Common myeloid progenitor, CD34-positive (primary cell): ENCODE measurements around the gene ZNF598.

Source experiments
- CTCF ChIA-PET: fragments of 350-600 bp; sonication (Branson Sonifier 250); formaldehyde crosslinking; loops from one replicate; lab custom pipeline; 2021; ENCODE audit warnings: antibody characterized with exemption; lab: Charles Lee
- POLR2A ChIA-PET: fragments of 350-600 bp; sonication (Branson Sonifier 250); formaldehyde crosslinking; loops from one replicate; lab custom pipeline; 2021; ENCODE audit warnings: antibody characterized with exemption; lab: Charles Lee
- DNase-seq, 3 donors: peaks; one replicate each; pipeline versions ENCODE4 v3.0.0 to v3.0.0-alpha.2; 2013
- H3K27ac ChIP-seq, 2 experiments: 1 replicate in 1 of 2; 2 replicates in 1 of 2; pipeline ENCODE4 v1.7.0; 2013; ENCODE audit warnings: inconsistent platforms in 2 of 2, low read length in 2 of 2, mild to moderate bottlenecking in 2 of 2, low read depth in 1 of 2, moderate library complexity in 1 of 2; ENCODE audit not compliant: severe bottlenecking in 2 of 2, insufficient read depth in 1 of 2, poor library complexity in 1 of 2
- H3K27me3 ChIP-seq, 5 experiments: replicated peaks in 2 of 5; 1 replicate in 3 of 5; 2 replicates in 2 of 5; pipeline versions ENCODE4 v1.6.1 to v1.7.0; 2013; ENCODE audit warnings: low read length in 4 of 5, mild to moderate bottlenecking in 2 of 5, moderate library complexity in 2 of 5, inconsistent platforms in 1 of 5; ENCODE audit not compliant: insufficient read depth in 5 of 5, control insufficient read depth in 4 of 5
- H3K36me3 ChIP-seq, 4 experiments: 1 replicate in 2 of 4; 2 replicates in 2 of 4; pipeline versions ENCODE4 v1.6.1 to v1.7.0; 2013; ENCODE audit warnings: low read length in 3 of 4, control low read depth in 1 of 4, mild to moderate bottlenecking in 1 of 4; ENCODE audit not compliant: control insufficient read depth in 4 of 4, insufficient read depth in 4 of 4
- H3K4me1 ChIP-seq, 4 experiments: 1 replicate in 3 of 4; 2 replicates in 1 of 4; pipeline versions ENCODE4 v1.6.1 to v1.7.1; 2013; ENCODE audit warnings: low read length in 3 of 4, mild to moderate bottlenecking in 3 of 4, control low read depth in 1 of 4, inconsistent platforms in 1 of 4, moderate library complexity in 1 of 4; ENCODE audit not compliant: control insufficient read depth in 4 of 4, insufficient read depth in 4 of 4; ENCODE audit errors: control extremely low read depth in 1 of 4
- H3K4me3 ChIP-seq, 7 experiments: 1 replicate in 4 of 7; 2 replicates in 3 of 7; pipeline versions ENCODE4 v1.5.1 to v1.7.0; 2013; ENCODE audit warnings: mild to moderate bottlenecking in 7 of 7, low read length in 6 of 7, moderate library complexity in 6 of 7, inconsistent platforms in 2 of 7, low read depth in 2 of 7, control low read depth in 1 of 7; ENCODE audit not compliant: insufficient read depth in 4 of 7, control insufficient read depth in 1 of 7; ENCODE audit errors: extremely low read depth in 1 of 7
- H3K9me3 ChIP-seq, 5 experiments: 1 replicate in 4 of 5; 2 replicates in 1 of 5; pipeline versions ENCODE4 v1.6.1 to v1.7.1; 2013; ENCODE audit warnings: low read length in 4 of 5, mild to moderate bottlenecking in 2 of 5, inconsistent platforms in 1 of 5, low read depth in 1 of 5, moderate library complexity in 1 of 5; ENCODE audit not compliant: control insufficient read depth in 4 of 5, insufficient read depth in 2 of 5; ENCODE audit errors: control extremely low read depth in 1 of 5
- WGBS: methylation state at CpG from one replicate; pipeline ENCODE4 v1.1.5; 2013; ENCODE audit not compliant: insufficient coverage; 5-methylcytosine and 5-hydroxymethylcytosine counted together

Gene ZNF598

GRCh38 chr16:1987198-1987597 is 22.4 kb downstream of the ZNF598 start:
- Histone ChIP-seq H3K4me3 (no peak overlapping the region), H3K9me3 (no peaks in the 10 kb centered on the region), H3K27me3 (peaks cover 0 to 56% (median 33%) of the 10 kb centered on the region in 5 experiments), H3K4me1 (peaks cover 0 to 45% (median 38%) of the 10 kb centered on the region in 4 experiments), H3K36me3 (peaks cover 0 to 22% (median 16%) of the 10 kb centered on the region in 4 experiments), H3K27ac (no peak overlapping the region)
- no peak for DNase-seq
- ChIA-PET CTCF (no interaction called here), POLR2A (no interaction called here)
- 90% methylated on average over 9 of the region's 10 CpGs for WGBS

GRCh38 chr16:1985466-1986150 is 24.0 kb downstream of the ZNF598 start:
- 97% methylated on average over 14 of the region's 14 CpGs for WGBS
- peaks cover 0 to 31% (median 26%) of the 10 kb centered on the region in 4 experiments for H3K4me1 ChIP-seq
- H3K9me3 ChIP-seq, result no peaks in the 10 kb centered on the region
- peak overlapping the region in 1 of 7 experiments; percentile 82 for H3K4me3 ChIP-seq
- no peak overlapping the region for H3K27ac ChIP-seq
- peaks cover 0 to 22% (median 16%) of the 10 kb centered on the region in 4 experiments for H3K36me3 ChIP-seq
- ChIA-PET CTCF (interaction anchor here (0.5 to 1.7 kb wide), 4 partner anchors 13 to 37 kb away, joined by 3 to 10 read pairs (median 4); no protein-coding TSS in a partner anchor), POLR2A (interaction anchor here (0.5 to 0.8 kb wide), 2 partner anchors 19 to 170 kb away, joined by 3 read pairs; partner anchors contain the start of gene TRAF7)
- no peak for DNase-seq
- H3K27me3 ChIP-seq, result peaks cover 0 to 59% (median 35%) of the 10 kb centered on the region in 5 experiments

GRCh38 chr16:1984347-1985225 is 25.0 kb downstream of the ZNF598 start:
- H3K27me3 ChIP-seq, result peaks cover 0 to 59% (median 37%) of the 10 kb centered on the region in 5 experiments
- no peaks in the 10 kb centered on the region for H3K9me3 ChIP-seq
- ChIA-PET POLR2A (interaction anchor here (0.6 to 1.4 kb wide), 2 partner anchors 13 to 20 kb away, joined by 3 to 4 read pairs; partner anchors contain the start of gene RPS2), CTCF (interaction anchor here (0.9 to 1.7 kb wide), 4 partner anchors 14 to 19 kb away, joined by 4 to 10 read pairs (median 4); no protein-coding TSS in a partner anchor)
- peaks cover 0 to 28% (median 22%) of the 10 kb centered on the region in 4 experiments for H3K4me1 ChIP-seq
- peak overlapping the region; percentile 63 to 82 (median 73) for H3K4me3 ChIP-seq
- DNase-seq, result no peak
- H3K36me3 ChIP-seq, result peaks cover 0 to 22% (median 16%) of the 10 kb centered on the region in 4 experiments
- WGBS, result 14% methylated on average over 56 of the region's 58 CpGs
- H3K27ac ChIP-seq, result peak overlapping the region in 1 of 2 experiments; percentile 54

- Histone ChIP-seq H3K27ac (peak within 1 kb of the TSS in 1 of 2 experiments; percentile 54), H3K36me3 (peaks cover 0 to 25% (median 17%) of the 10 kb centered on the region in 4 experiments)
Measured at GRCh38 chr16:1983544-1984346, 25.9 kb downstream of the ZNF598 start, which contains the start of gene GFER. Gene GFER (plus strand): TSS chr16:1984193. CDS start chr16:1984219, 26 bp downstream.

GRCh38 chr16:1982991-1983543 is 26.6 kb downstream of the ZNF598 start:
- 42% methylated on average over 16 of the region's 19 CpGs for WGBS
- H3K9me3 ChIP-seq, result no peaks in the 10 kb centered on the region
- H3K27ac ChIP-seq, result no peak overlapping the region
- peak overlapping the region in 6 of 7 experiments; percentile 63 to 82 (median 72) for H3K4me3 ChIP-seq
- CTCF ChIA-PET, result interaction anchor here (1.1 kb wide), 1 partner anchor 21 kb away, joined by 4 read pairs; no protein-coding TSS in a partner anchor
- no peak for DNase-seq
- H3K27me3 ChIP-seq, result peaks cover 0 to 59% (median 33%) of the 10 kb centered on the region in 5 experiments
- H3K36me3 ChIP-seq, result peaks cover 0 to 32% (median 22%) of the 10 kb centered on the region in 4 experiments
- POLR2A ChIA-PET, result interaction anchor here (0.6 kb wide), 1 partner anchor 18 kb away, joined by 4 read pairs; the partner anchor contains the start of gene RPS2
- H3K4me1 ChIP-seq, result peaks cover 0 to 29% (median 24%) of the 10 kb centered on the region in 4 experiments

More at GRCh38 chr16:1983544-1984346, 25.9 kb downstream of the ZNF598 start, which contains the start of gene GFER:
- Histone ChIP-seq H3K4me3 (peak within 1 kb of the TSS; percentile 63 to 82 (median 73)), H3K9me3 (no peaks in the 10 kb centered on the region), H3K27me3 (peaks cover 0 to 59% (median 37%) of the 10 kb centered on the region in 5 experiments), H3K4me1 (peaks cover 0 to 29% (median 24%) of the 10 kb centered on the region in 4 experiments)
- ChIA-PET CTCF (interaction anchor here (1.1 kb wide), 1 partner anchor 20 kb away, joined by 4 read pairs; no protein-coding TSS in a partner anchor), POLR2A (interaction anchor here (0.6 to 1.4 kb wide), 2 partner anchors 13 to 19 kb away, joined by 3 to 4 read pairs; partner anchors contain the start of gene RPS2)
- DNase-seq, result peak; percentile 70 to 85 (median 79)
- WGBS, result under 1% methylated on average over 92 of the region's 109 CpGs
